Measurements from ENCODE around the gene ADAMTSL1.

Gene ADAMTSL1

GRCh38 chr9:18473652-18474279, at the start of gene ADAMTSL1:
ADAMTSL1 (plus strand) TSS chr9:18474153; CDS start chr9:18474233, 80 bp downstream.
- peak; percentile 30 for DNase-seq

DNA sequence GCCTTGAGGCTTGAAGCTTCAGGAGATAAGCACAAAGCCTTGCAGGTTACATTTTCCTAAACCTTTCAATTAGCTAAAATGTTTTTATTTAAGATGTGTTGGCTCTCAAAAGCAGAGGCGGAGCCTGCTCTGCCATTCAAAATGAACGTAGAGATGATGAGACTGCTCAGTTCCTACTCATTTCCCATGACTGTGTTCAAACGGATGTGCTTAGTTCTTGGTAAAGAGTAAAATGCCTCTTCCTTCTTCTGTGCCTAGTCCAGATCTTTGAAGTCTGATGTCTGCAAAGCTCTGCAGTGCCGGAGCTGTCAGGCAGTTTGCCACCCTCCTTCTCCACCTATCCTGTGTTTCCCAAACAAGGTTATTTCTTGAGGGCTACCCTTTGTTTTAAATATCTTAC, 46.3 kb upstream of the ADAMTSL1 start:
- no peak for DNase-seq

DNA sequence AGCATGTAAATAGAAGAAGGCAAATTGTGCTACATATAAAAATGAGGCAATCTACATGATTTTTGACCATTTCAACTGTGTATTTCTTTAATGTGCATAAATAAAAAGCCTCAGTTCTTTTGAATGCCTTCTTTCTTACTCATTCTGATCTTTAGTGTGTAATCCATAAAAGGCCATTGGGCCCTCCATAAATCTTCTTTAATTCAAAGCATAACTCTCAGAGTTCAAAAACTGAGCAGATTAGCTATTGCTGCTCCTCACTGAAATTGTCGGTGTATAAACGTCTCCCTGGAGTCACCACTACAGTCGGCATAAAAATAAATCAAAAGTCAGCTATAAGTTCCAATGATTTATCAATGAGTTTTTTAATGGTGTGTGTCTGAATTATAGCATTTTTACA, 45.3 kb upstream of the ADAMTSL1 start:
- no peak for DNase-seq

DNA sequence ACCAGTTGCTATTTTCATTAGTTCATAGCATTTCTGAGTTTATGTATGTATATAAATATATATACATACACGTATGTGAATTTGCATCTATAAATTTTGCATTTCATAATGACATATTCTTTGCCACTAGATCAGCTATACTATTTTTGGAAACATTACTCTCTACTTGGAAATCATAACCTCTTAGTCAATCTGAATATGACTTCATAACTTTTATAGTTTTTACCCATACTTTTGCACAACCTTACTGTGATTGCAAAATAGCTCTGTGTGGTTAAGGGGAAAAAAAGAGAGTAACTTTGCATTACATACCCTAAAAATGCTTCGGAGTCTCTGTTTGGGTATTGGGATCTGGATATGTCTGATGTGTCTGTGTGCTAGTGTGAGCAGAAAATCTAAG, 44.9 kb upstream of the ADAMTSL1 start:
- no peak for DNase-seq

DNA sequence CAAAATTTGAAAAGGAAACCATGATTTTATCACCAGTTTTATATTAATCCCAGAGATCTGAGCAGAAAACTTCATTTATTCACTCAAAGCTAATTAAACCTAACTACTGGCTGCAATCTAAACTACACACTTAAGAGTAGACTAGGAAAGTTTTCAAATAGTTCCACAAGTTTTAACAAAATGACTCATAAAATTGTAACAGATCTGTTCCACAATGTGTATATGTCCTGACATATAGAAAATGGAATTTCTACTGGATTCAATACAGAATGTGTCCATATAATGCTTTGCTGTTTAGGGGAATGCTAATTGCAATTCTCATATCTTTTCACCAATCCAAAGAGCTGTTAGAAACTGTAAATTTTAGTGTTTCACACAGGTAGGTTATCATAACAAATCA, 40.3 kb upstream of the ADAMTSL1 start:
- no peak for DNase-seq

DNA sequence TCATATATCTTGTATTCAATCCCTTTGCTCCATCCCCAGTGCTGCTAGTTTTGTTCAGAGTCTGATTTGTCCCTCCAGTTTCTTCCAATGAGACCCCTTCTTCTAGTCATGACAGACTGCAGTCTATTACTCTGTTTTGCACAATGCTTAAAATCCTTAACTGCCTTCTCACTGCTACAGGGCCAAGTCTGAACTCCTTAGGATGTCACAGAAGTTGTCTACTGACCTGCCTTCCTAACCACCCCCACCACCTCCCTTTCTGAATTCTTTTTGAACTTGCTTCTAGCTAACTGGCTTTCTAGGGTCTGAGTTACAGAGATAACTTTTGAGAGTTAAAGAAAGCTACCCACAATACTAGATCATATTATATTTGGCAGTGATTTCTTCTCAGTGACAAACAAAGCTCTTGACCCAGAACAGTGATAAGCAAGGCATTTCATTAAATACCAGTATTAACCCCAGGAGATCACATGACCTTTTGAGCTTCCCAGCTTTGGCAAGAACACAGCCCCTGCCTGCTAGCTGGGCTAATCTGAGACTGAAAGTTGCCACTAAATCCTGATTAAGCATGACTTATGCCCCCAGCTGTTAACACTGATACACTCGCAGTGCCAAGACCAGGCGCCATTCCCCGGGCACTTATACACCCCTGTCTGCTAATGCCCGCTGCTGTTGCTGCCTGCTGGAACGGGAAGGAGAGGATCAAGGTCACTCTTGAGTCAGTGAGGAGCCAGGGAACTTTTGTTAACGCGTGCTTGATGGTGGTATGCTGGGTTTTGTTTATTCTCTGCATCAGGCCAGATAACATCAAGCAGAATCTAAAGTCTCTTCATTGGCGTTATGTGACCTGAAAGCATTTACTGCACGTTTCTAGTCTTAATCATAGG, 36.4 kb upstream of the ADAMTSL1 start:
- DNase-seq, result no peak

DNA sequence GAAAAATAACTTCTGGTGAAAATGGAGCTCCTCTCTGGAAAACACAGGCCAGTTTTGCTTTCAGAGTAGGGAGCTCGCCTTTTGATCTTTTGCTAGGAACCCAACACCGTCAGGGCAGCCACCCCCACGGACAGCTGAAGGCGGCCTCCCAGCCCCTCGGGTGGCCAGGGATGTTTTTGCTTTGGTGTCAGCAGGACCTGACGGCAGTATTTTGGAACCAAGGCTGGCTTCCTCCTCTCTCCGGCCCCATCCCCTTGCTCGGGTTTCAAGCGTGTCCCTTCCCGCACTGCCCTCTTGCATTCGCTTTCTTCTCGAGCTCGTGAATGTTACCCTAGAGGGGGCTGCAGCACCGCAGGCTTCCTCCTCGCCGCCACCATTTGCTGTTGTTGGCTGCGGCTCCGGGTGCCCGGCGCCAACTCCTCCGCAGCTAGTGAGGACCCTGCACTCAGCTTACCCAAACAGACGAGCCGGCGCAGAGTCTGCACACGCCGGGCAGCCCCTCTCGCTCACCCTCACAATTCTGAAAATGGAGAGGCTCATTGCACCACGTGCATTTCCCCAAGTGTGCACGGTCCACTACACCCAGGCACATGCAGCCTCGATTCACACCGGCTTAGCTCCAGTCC, 35.5 kb upstream of the ADAMTSL1 start:
- no peak for DNase-seq

DNA sequence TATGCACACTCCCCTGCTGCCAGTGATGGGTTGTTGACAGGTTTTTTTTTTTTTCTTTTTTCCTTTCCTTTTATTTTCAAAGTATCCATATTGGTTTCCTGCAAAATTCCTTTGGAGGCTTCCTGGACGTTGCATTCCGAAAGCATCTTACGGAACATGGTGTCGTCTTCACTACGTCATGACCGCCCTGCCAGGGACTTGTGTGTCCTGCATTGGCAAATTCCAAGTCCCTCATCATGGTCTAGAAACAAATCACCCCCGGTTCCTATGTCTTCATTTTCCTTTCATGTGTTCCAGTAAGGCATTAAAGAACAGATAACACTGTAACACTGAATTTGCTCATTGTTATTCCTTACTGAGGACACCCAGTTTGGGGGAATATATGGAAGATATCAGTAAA, 35.0 kb upstream of the ADAMTSL1 start:
- DNase-seq, result no peak

DNA sequence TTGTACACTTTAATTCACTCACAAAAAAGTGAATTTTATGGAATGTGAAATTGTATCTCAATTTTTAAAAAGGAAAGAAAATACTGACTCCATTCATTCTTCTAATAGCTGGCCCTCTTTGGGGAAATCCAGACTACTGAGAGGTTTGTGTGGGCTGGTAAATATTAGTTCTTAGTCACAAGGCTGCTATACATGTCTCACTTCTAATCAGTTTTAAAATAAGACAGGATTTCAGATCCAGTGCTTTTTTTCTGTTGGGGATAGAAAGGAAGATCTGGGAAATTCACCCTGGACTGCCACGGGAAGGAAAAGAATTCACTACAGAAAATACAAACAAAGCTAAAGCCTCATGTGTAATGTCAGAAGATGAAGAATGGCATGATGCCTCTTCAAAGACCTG, 32.7 kb upstream of the ADAMTSL1 start:
- DNase-seq, result no peak

DNA sequence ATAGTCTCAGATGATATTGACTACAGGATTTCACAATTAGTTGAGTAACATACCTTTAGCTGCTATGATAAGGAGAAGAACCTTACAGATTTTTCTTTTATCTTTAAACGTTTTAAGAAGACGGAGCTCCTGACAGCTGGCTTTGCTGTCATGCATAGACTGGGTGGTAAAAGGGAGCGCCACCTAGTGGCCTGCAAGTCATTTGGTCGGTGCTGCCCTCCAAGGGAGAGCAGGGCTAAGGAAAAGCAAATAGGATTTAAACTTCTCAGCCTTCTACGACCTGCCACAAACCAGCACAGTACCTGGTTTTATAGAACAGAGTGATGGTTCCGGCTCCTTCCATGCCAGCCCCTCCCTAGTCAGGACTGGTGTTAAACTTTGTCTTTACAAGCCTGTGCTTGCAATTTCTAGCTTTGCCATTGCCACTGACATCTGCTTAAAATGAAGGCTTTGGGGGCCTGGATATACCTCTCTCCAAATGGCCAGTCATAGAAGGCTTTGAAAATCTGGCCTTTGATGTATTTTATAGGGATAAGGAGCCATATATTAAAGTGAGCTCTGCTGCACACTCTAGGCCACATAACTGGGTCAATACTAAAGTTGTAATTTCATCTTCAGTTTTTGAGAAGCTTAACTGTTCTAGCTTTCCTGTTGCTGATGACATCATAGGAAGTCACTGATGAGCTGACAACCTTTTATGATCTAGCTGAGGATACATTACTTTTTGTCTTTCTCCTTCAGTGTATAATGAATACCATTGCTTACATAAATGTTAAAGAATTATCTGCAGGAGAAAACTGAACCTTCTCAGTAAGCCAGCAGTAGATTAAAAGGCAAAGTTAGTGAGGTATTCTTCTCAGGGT, 31.1 kb upstream of the ADAMTSL1 start:
- peak; percentile 69 for DNase-seq

GRCh38 chr9:18447131-18447530, 26.8 kb upstream of the ADAMTSL1 start:
- DNase-seq, result no peak

DNA sequence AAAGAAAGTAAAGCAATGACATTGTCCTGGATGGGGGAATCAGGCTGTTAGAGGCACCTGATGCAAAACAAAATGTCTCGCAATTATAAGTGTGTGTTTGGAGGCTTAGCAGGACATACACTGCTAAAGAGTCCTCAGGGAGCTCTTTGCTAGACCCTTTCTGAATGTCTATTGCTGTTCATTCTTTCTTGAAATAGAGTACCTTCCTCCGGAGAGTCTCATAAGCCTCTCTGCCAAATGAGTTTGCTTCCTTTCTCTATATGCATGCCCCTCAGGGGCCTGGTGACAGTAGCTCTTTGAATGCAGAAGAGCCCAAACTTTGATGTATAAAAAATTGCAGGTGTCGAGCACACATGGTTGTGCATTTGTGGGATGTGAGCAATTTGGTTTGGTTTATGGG, 26.4 kb upstream of the ADAMTSL1 start:
- DNase-seq, result no peak

DNA sequence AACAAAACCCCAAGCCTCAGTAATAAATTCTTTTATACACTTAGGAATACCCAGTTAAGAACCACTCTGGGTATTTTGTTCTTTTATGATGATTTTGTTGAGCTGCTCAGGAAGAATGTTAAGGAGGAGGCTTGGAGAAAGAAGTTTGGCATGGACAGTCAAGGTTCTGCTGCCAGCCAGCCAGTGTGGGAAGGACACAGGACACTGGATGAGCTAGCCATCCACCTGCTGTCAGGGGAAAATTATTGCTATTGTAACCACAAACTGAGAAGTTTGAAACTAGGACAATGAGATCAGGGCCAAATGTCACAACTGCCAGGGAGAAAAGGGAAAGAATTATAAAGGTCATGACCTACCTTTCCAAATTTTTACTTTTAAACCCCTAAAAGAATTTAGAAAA, 25.9 kb upstream of the ADAMTSL1 start:
- no peak for DNase-seq

DNA sequence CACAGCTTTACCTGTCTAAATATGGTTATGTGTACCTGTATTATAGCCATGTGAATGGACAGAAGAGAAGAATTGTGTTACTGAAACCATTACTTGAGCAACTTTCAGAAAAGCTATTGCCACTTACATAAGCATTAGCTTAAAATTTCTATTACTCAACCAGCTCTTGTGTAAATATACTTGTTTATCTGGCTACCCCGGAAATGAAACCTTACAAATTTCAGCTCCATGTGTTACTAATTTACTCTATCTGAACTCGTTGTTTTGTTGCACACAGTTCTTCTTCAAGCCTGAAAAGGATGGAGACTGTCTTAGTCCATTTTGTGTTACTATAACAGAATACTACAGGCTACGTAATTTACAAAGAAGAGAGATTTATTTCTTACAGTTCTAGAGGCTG, 22.5 kb upstream of the ADAMTSL1 start:
- no peak for DNase-seq

DNA sequence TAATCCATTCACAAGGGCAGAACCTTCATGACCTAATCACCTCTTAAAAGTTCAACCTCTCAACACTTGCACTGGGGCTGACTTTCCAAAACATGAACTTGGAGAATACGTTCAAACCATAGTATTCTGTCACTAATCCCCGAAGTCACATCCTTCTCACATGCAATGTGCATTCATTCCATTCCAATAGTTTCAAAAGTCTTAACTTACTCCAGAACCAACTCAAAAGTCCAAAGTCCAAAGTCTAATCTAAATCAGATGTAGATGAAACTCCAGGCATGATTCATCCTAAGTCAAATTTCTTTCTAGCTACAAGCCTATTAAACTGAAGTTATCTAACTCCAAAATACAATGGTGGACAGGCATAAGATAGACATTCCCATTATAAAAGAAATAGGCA, 21.7 kb upstream of the ADAMTSL1 start:
- DNase-seq, result no peak

GRCh38 chr9:18456624-18457237, 17.2 kb upstream of the ADAMTSL1 start:
- DNase-seq, result no peak

DNA sequence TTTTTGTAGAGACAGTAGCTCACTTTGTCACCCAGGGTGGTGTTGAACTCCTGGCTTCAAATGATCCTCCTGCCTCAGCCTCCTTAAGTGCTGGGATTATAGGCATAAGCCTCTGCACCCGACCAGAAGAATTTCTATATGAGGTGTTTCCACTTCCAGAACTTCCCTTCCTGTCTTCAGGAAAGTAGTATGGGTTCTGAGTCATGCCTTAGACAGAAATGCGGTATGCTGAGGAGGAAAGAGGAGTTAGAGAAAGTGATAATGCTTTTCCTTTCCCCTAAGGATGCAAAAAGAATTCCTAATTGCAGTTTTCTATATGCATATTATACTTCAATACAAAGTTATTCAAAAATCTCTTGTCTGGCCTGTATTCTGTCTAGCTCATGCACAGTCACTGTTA, 16.4 kb upstream of the ADAMTSL1 start:
- no peak for DNase-seq

GRCh38 chr9:18459962-18460584, 13.9 kb upstream of the ADAMTSL1 start:
- no peak for DNase-seq

DNA sequence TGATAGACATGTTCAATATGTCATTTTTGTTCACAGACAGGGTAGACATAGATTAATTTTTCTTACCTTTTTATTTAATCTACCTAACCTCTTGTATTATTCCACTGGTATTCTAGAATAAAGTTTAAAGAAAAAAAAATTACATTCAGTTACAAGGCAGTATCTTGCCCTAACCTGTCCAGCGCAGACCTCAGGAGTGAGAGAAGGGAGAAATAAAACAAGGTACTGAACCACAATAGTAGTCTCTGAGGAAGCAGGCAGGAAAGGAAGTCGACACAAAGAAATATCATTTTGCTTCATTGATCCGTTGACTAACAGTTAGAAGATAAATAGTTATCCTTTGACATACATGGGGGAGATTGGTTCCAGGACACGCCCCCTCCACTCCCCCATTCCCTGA, 12.5 kb upstream of the ADAMTSL1 start:
- no peak for DNase-seq

DNA sequence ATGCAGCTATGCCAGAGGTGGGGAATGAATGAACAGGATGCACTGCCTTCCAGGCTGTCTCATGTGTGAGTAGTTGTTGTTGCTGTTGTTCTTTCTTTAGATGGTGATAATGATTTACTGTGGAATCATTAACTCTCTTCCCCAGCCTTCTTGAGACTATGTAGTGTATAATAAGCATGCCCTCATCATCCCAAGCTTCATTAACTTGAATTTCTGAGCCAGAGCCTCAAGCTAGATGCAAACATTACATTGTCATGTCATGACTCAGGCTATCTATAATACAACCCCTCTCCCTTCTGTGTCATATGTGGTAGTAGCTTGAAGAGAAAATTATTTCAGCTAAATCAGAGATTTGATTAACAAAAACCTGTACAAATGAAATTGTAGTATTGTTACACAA, 10.0 kb upstream of the ADAMTSL1 start:
- DNase-seq, result no peak

GRCh38 chr9:18466101-18466500, 7.9 kb upstream of the ADAMTSL1 start:
- no peak for DNase-seq

GRCh38 chr9:18467696-18468095, 6.3 kb upstream of the ADAMTSL1 start:
- DNase-seq, result no peak
